HG03064 (cell line): Measurements from ENCODE around the gene LRSAM1.
"Not testable (repeated sequence)": the region's sequence is repeated elsewhere in the genome, so short reads cannot be mapped to it uniquely, and the experiment has no call there.

ENCODE experiments used
- ATAC-seq: cut with Tn5 transposase; IDR thresholded peaks from one replicate; pipeline ENCODE4 v1.9.1; 2021; ENCODE audit warnings: low read depth; ENCODE audit not compliant: unreplicated experiment

The LRSAM1 gene

GRCh38 chr9:127455324-127455992, 4.1 kb downstream of the LRSAM1 start:
- no peak for ATAC-seq

DNA sequence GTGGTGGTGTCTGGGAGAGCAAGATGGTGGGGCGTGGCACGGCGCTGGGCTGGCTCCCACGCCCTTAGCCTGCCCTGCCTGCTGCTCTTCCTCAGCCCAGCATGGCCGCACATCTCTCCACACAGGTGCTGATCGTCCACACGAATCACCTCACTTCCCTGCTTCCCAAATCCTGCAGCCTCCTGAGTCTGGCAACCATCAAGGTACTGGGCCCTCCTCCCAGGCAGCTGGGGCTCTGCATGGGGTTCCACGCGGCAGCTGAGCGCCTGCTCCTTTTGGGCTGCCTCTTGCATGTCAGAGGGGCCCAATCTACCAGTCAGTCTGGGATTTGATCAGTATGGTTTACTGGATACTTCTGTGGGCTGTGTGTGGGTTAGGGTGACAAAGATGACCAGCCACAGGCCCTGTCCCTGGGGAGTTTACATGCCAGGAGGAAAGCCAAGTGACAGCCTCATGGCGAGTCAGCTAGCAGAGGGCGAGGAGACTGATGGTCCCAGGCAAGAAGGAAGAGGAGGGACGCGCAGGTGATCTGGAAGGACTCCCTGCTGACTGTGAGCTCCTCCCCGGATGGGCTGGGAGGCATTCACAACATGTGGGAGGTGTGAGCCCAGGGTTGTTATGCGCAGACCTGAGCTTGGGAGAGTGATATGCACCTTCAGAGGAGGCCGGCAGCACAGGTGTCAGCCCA, 6.0 kb downstream of the LRSAM1 start:
- ATAC-seq: no peak

- no peak for ATAC-seq
Measured at GRCh38 chr9:127458921-127459320, 7.6 kb downstream of the LRSAM1 start.

DNA sequence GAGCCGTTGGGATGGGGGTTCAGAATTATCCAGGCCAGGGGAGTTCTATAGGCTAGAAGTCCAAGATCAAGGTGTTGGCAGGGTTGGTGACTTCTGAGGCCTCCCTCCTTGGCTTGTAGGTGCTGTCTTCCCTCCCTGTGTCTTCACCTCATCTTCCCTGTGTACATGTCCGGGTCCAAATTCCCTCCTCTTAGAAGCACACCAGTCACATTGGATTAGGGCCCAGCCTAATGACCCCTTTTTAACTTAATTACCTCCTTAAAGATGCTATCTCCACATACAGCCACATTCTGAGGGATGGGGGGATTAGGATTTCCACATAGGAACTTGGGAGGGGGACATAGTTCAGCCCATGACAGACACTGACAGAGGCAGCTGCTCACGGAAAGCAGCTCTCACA, 12.1 kb downstream of the LRSAM1 start:
- ATAC-seq: no peak

GRCh38 chr9:127463911-127464310, 12.6 kb downstream of the LRSAM1 start:
- no peak for ATAC-seq

DNA sequence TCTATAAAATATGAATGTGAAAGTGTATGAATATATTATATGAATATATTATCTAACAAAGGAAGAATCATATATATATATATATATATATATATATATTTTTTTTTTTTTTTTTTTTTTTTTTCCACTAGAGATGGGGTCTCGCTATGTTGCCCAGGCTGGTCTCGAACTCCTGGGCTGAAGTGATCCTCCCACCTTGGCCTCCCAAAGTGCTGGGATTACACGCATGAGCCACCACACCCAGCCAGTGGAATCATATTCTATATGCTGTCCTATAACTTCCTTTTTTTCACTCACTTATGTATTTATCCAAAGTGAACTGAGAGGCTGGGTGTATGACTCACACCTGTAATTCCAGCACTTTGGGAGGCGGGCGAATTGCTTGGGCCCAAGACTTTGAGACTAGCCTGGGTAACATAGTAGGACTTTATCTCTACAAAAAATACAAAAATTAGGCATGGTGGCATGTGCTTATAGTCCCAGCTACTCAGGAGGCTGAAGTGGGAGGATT, 15.2 kb downstream of the LRSAM1 start:
- not testable (repeated sequence) for ATAC-seq

DNA sequence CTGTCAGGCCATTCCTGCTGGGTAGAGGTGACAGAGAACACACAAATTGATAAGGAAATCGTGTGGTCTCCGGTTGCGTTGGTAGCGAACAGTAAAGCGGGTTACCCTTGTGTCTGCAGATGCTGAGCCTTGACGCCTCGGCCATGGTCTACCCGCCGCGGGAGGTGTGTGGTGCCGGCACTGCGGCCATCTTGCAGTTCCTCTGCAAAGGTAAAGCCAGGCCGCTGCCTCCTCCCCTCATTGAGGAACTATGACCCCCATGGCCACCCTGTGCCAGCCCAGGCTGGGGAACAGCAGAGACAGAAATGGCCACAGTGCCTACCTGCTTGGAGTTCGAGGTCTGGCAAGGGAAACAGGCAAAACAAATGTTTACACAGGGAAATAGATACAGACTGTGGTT, 16.3 kb downstream of the LRSAM1 start:
- ATAC-seq: no peak

GRCh38 chr9:127470662-127471061, 19.4 kb downstream of the LRSAM1 start:
- ATAC-seq: no peak

GRCh38 chr9:127473501-127473900, 22.2 kb downstream of the LRSAM1 start:
- ATAC-seq: no peak

DNA sequence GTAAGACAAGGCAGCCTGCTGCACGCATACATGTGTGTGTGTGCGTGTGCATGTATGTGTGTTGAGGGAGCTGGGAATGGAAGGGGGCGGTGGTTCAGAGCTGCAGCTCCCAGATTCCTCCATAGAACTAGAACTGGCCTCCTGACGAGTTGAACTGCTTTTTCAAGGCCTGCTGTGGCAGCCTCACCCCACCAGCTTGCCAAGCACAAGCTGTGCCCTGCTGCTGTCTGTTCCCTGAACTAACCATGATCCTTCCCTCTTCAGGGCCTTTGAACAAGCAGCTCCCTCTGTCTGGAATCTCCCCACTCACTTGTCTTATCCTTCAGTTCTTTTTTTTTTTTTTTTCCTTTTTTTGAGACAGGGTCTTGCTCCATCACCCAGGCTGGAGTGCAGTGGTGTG, 22.6 kb downstream of the LRSAM1 start:
- ATAC-seq: no peak

- no peak for ATAC-seq
Measured at GRCh38 chr9:127474592-127474991, 23.3 kb downstream of the LRSAM1 start.

DNA sequence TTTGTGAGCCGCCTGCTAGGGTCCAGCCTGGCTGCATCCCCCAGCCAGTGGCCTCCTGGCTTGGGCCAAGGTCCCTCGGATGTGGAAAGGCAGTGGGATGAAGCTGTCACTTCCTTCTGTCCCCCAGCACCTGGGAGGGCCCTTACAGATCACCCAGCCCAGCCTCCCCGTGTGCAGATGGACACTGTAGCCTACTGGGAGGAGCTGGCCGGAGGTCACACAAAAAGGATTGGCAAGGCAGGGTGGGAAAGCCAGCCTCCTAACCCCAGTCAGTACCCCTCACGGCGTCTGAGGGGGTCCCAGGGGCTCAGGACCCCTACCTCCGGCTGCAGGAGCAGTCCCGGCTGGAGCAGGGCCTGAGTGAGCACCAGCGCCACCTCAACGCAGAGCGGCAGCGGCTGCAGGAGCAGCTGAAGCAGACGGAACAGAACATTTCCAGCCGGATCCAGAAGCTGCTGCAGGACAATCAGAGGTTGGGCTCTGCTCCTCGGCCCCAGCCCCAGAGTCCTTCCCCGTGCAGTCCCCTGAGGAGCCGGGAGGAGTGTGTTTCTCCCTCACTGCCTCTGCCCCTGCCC, 28.3 kb downstream of the LRSAM1 start:
- no peak for ATAC-seq

DNA sequence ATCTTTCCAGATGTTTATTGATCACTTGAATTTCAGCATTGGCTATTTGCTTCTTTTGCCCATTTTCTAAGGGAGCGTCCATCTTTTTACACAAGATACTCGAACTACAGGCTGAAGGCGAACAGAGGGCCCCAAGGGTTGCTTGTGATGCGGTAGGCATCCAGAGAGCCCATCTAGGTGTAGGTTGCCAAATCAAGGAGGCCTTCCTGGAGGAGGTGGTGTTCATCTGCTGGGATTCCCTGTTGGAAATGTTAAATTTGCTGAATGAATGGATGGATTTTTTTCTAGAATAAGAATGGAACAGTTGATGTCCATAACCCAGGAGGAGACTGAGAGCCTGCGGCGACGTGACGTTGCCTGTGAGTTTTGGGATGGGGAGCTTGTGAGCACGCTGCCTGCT, 31.4 kb downstream of the LRSAM1 start:
- no peak for ATAC-seq

- ATAC-seq: no peak
Measured at GRCh38 chr9:127485995-127486394, 34.7 kb downstream of the LRSAM1 start.

DNA sequence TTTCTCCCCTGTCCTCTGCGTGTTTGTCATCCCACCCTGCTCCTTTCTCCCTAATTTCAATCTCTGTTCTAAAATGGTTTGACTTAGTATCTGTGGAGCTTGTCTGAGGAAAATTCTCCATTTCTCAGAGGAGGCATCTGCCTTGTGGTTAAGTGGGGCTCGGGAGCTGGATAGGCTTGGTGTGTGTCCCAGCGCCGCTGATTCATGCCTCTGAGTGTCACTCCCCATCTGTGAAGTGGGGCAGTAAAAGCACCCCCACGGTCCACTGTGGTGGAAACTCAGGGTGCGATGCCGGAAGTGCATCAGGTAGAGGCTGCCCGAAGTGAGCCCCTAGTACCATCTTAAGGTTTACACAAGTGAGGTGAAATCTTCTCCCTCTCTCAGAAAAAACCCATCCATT, 37.6 kb downstream of the LRSAM1 start:
- ATAC-seq: no peak

DNA sequence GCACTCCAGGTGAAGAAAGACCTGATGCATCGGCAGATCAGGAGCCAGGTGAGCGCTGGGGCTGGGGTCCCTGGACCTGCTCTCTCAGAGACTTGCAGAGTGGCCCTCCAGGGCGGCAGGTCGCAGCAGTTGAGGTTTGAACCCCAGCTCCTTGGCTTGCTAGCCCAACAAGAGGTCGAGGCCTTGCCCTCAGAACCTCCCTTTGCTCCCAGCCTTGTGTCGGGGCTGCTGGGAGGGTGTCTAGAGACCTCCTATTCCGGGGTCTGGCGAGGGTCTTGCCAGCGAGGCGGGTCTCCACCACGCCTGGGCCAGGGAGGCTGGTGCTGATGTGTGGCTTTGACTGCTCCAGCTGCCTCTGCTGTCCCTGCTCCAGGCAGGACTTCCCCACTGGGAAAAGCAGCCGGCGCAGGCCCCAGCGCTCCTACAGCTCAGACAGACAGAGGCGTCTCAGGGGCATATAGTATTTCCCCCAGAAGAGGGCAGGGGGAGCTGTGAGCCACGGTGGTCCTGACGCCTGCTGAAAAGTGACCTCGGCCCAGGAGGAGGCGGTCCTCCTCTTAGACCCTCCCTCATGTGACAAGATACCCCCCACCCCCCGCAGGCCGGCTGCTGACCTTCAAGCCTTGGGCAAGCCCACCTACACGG, 38.3 kb downstream of the LRSAM1 start:
- no peak for ATAC-seq

- ATAC-seq: no peak
Measured at GRCh38 chr9:127490535-127491230, 39.4 kb downstream of the LRSAM1 start.

DNA sequence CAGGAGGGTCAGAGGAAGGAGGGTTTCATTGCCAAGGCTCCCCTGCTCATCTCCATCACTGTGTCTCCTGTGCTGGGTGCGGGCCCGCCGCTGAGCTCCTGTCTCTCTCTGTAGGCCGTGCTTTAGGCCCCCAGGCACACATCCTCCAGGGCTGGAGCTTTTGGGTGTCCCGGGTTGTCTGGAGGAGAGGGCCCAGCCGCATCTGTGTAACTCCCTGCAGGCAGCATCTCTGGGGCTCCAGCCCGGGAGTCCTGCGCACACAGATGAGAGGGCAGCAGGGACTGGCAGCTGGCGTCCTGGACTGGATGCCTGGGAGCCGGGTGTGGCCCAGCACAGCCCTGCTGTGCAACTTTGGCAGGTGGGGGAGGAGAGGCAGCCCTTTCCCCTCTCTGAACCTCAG, 40.2 kb downstream of the LRSAM1 start:
- ATAC-seq: no peak

DNA sequence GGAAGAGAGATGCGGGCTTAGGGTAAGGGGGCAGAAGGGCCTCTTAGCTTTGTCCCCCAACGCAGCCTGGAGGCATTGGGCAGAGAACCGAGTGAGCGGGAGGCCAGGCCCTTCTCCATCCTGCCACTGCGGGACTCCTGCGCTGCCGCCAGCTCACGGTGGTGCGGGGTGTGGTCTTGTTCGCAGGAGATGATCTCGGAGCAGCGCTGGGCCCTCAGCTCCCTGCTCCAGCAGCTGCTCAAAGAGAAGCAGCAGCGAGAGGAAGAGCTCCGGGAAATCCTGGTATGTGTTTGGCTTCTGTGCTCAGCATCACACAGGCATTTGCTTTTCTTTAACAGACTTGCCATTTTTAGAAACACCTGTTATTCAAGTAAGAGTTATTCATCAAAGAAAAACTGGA, 41.3 kb downstream of the LRSAM1 start:
- no peak for ATAC-seq

GRCh38 chr9:127493592-127494303, 42.4 kb downstream of the LRSAM1 start:
- no peak for ATAC-seq
